ENCODE data around the gene COX6B1. TPM values are rescaled to one million over a fixed set of nuclear protein-coding genes. Genes with fewer than 3 reads are reported as not detected.

Gene COX6B1
- total RNA-seq, 4 donors from 2014 or later: 449 to 756 (median 626) TPM

GRCh38 chr19:35636651-35637050 lies 11.5 kb upstream of the COX6B1 start:
- H3K9me3 ChIP-seq: no peaks in the 10 kb centered on the region
- H3K4me3 ChIP-seq: no peak overlapping the region
- TF ChIP-seq POLR2A (IDR thresholded peaks at IDR 0.05) (no peak), CTCF (IDR thresholded peaks at IDR 0.05) (no peak), EP300 (IDR thresholded peaks at IDR 0.05) (no peak), POLR2AphosphoS5 (IDR thresholded peaks at IDR 0.05) (no peak)
- no peak for DNase-seq (ENCODE audit: low spot score in 2 of 2)
- H3K4me1 ChIP-seq: peaks cover 3% of the 10 kb centered on the region
- no peak overlapping the region for H3K27ac ChIP-seq
- no peaks in the 10 kb centered on the region for H3K27me3 ChIP-seq
- WGBS: 96% methylated on average over 3 of the region's 3 CpGs
- H3K36me3 ChIP-seq: peaks cover 66% of the 10 kb centered on the region

GRCh38 chr19:35637165-35637564 lies 11.0 kb upstream of the COX6B1 start:
- Histone ChIP-seq H3K4me1 (peaks cover 6% of the 10 kb centered on the region), H3K4me3 (no peak overlapping the region), H3K9me3 (no peaks in the 10 kb centered on the region), H3K27ac (no peak overlapping the region), H3K27me3 (no peaks in the 10 kb centered on the region), H3K36me3 (peaks cover 61% of the 10 kb centered on the region)
- TF ChIP-seq POLR2AphosphoS5 (IDR thresholded peaks at IDR 0.05) (no peak), CTCF (IDR thresholded peaks at IDR 0.05) (no peak), POLR2A (IDR thresholded peaks at IDR 0.05) (no peak), EP300 (IDR thresholded peaks at IDR 0.05) (no peak)
- DNase-seq (ENCODE audit: low spot score in 2 of 2): no peak
- 95% methylated on average over 20 of the region's 25 CpGs for whole genome bisulfite sequencing

GRCh38 chr19:35639321-35639639 lies 8.8 kb upstream of the COX6B1 start:
- H3K4me3 ChIP-seq: no peak overlapping the region
- 48% methylated on average over 6 of the region's 6 CpGs for WGBS
- no peak for DNase-seq (ENCODE audit: low spot score in 2 of 2)
- TF ChIP-seq CTCF (IDR thresholded peaks at IDR 0.05): no peak
- TF ChIP-seq POLR2A (IDR thresholded peaks at IDR 0.05): no peak
- no peak for TF ChIP-seq POLR2AphosphoS5 (IDR thresholded peaks at IDR 0.05)
- TF ChIP-seq EP300 (IDR thresholded peaks at IDR 0.05): no peak
- peaks cover 40% of the 10 kb centered on the region for H3K36me3 ChIP-seq
- H3K27me3 ChIP-seq: no peaks in the 10 kb centered on the region
- H3K27ac ChIP-seq: no peak overlapping the region
- H3K9me3 ChIP-seq: no peaks in the 10 kb centered on the region
- H3K4me1 ChIP-seq: peaks cover 16% of the 10 kb centered on the region

- H3K9me3 ChIP-seq: no peaks in the 10 kb centered on the region
- no peak overlapping the region for H3K4me3 ChIP-seq
- no peak overlapping the region for H3K27ac ChIP-seq
- peaks cover 34% of the 10 kb centered on the region for H3K36me3 ChIP-seq
- H3K4me1 ChIP-seq: peaks cover 21% of the 10 kb centered on the region
- no peaks in the 10 kb centered on the region for H3K27me3 ChIP-seq
- 80% methylated on average over 8 of the region's 8 CpGs for WGBS
- no peak for DNase-seq (ENCODE audit: low spot score in 2 of 2)
- TF ChIP-seq POLR2AphosphoS5 (IDR thresholded peaks at IDR 0.05) (no peak), EP300 (IDR thresholded peaks at IDR 0.05) (no peak), POLR2A (IDR thresholded peaks at IDR 0.05) (no peak), CTCF (IDR thresholded peaks at IDR 0.05) (no peak)
Measured at GRCh38 chr19:35639863-35640262, 8.3 kb upstream of the COX6B1 start.

- H3K4me3 ChIP-seq: no peak within 1 kb of the TSS
- H3K27ac ChIP-seq: no peak within 1 kb of the TSS
- WGBS: 23% methylated on average over 8 of the region's 28 CpGs
Measured at GRCh38 chr19:35641515-35642151, 6.5 kb upstream of the COX6B1 start, which contains the start of gene ETV2. Gene ETV2 (plus strand): TSS chr19:35641745. CDS start chr19:35642461, 716 bp downstream.

More at GRCh38 chr19:35641515-35642151, 6.5 kb upstream of the COX6B1 start, which contains the start of gene ETV2:
- TF ChIP-seq EP300 (IDR thresholded peaks at IDR 0.05) (no peak), POLR2A (IDR thresholded peaks at IDR 0.05) (no peak), CTCF (IDR thresholded peaks at IDR 0.05) (no peak), POLR2AphosphoS5 (IDR thresholded peaks at IDR 0.05) (no peak)
- Histone ChIP-seq H3K9me3 (no peaks in the 10 kb centered on the region), H3K27me3 (no peaks in the 10 kb centered on the region), H3K36me3 (peaks cover 16% of the 10 kb centered on the region), H3K4me1 (peaks cover 28% of the 10 kb centered on the region)
- no peak for DNase-seq (ENCODE audit: low spot score in 2 of 2)

Data from suprapubic skin (tissue), 4 donors.